Measurements from ENCODE around the gene TEX36.
"Not testable (repeated sequence)": the region's sequence is repeated elsewhere in the genome, so short reads cannot be mapped to it uniquely, and the experiment has no call there.

TEX36 gene

GRCh38 chr10:125683063-125683462 lies at the start of gene TEX36:
Gene TEX36, minus strand, starts transcription at chr10:125683163. Its CDS starts 174 bp downstream, at chr10:125682989.
- DNase-seq = no peak

GRCh38 chr10:125727436-125727835 lies 44.5 kb upstream of the TEX36 start:
- no peak for DNase-seq

GRCh38 chr10:125726914-125727313 lies 44.0 kb upstream of the TEX36 start:
- DNase-seq = no peak

- no peak for DNase-seq
These were observed 39.8 kb upstream of the TEX36 start for GRCh38 chr10:125722811-125723210.

- no peak for DNase-seq
These were observed 38.1 kb upstream of the TEX36 start for GRCh38 chr10:125721035-125721434.

- DNase-seq = no peak
These were observed 37.0 kb upstream of the TEX36 start for GRCh38 chr10:125720002-125720382.

- DNase-seq = peak; percentile 99
These were observed 36.4 kb upstream of the TEX36 start, which contains the start of gene EDRF1 for GRCh38 chr10:125719173-125720001. Gene EDRF1, plus strand, starts transcription at chr10:125719709. Its CDS starts 99 bp downstream, at chr10:125719808.

- not testable (repeated sequence) for DNase-seq
These were observed 31.8 kb upstream of the TEX36 start for GRCh38 chr10:125714728-125715127.

- no peak for DNase-seq
These were observed 28.3 kb upstream of the TEX36 start for GRCh38 chr10:125711110-125711750.

GRCh38 chr10:125709553-125710474 lies 26.9 kb upstream of the TEX36 start:
- no peak for DNase-seq

GRCh38 chr10:125708971-125709503 lies 26.1 kb upstream of the TEX36 start:
- no peak for DNase-seq

- DNase-seq = no peak
These were observed 24.8 kb upstream of the TEX36 start for GRCh38 chr10:125707541-125708468.

- DNase-seq = no peak
These were observed 17.5 kb upstream of the TEX36 start for GRCh38 chr10:125700355-125700911.

- no peak for DNase-seq
These were observed 16.7 kb upstream of the TEX36 start for GRCh38 chr10:125699562-125700143.

- DNase-seq = no peak
These were observed 15.6 kb upstream of the TEX36 start for GRCh38 chr10:125698481-125698998.

GRCh38 chr10:125696884-125697283 lies 13.9 kb upstream of the TEX36 start:
- DNase-seq = not testable (repeated sequence)

GRCh38 chr10:125694883-125695282 lies 11.9 kb upstream of the TEX36 start:
- no peak for DNase-seq

- no peak for DNase-seq
These were observed 10.5 kb upstream of the TEX36 start for GRCh38 chr10:125693524-125693847.

GRCh38 chr10:125692601-125693523 lies 9.9 kb upstream of the TEX36 start:
- no peak for DNase-seq

GRCh38 chr10:125692196-125692595 lies 9.2 kb upstream of the TEX36 start:
- no peak for DNase-seq

Data from CD4-positive, alpha-beta T cell treated with Interleukin-17A for 4 hours (primary cell).